Subcutaneous adipose tissue (tissue), 4 donors: ENCODE measurements around the gene IL34. TPM values are rescaled to one million over a fixed set of nuclear protein-coding genes. Genes with fewer than 3 reads are reported as not detected.

Source experiments
- CTCF ChIP-seq: fragments of 450-650 bp; IDR thresholded peaks from one replicate; pipeline ENCODE4 v1.5.1; 2016; ENCODE audit warnings: low read depth, mild to moderate bottlenecking, control low read depth, antibody characterized with exemption, moderate library complexity
- total RNA-seq, 4 donors: library from RNA; depleted of rRNA; stranded (reverse); fragments of >200 nt; gene quantifications; one replicate each; pipeline ENCODE4 v1.1.0, GENCODE V29; 2016

The IL34 gene
- total RNA-seq, 4 donors from 2014 or later = 1.5 TPM; not detected in 3

- no peak for TF ChIP-seq CTCF
Observed at GRCh38 chr16:70650216-70650615, 3.9 kb downstream of the IL34 start.

GRCh38 chr16:70651524-70651923 lies 5.2 kb downstream of the IL34 start:
- TF ChIP-seq CTCF = no peak

GRCh38 chr16:70652322-70652721 lies 6.0 kb downstream of the IL34 start:
- TF ChIP-seq CTCF = no peak

- no peak for TF ChIP-seq CTCF
Observed at GRCh38 chr16:70653406-70653805, 7.0 kb downstream of the IL34 start.

- TF ChIP-seq CTCF = no peak
Observed at GRCh38 chr16:70653809-70654771, 7.7 kb downstream of the IL34 start.

- TF ChIP-seq CTCF = no peak
Observed at GRCh38 chr16:70656065-70656711, 9.8 kb downstream of the IL34 start.

- no peak for TF ChIP-seq CTCF
Observed at GRCh38 chr16:70656712-70657263, 10.4 kb downstream of the IL34 start.
